ENCODE results near the gene LRP4. TPM values are rescaled to one million over a fixed set of nuclear protein-coding genes. Genes with fewer than 3 reads are reported as not detected.

LRP4 gene
- total RNA-seq, 1 experiment from 2014 or later = 11.6 TPM

- H3K79me1 ChIP-seq (ENCODE audit: insufficient read depth, low read depth, low read length, poor library complexity, severe bottlenecking) = peaks cover 19% of the 10 kb centered on the region
- H3K14ac ChIP-seq (ENCODE audit: insufficient read depth, low read length) = no peak overlapping the region
- H3K4ac ChIP-seq (ENCODE audit: low read depth, low read length) = no peak overlapping the region
- H2BK12ac ChIP-seq (ENCODE audit: insufficient read length, low read depth, low read length) = no peak overlapping the region
- no peaks in the 10 kb centered on the region for H3K23me2 ChIP-seq (ENCODE audit: insufficient read length, low read depth, low read length, poor library complexity, severe bottlenecking)
- no peak overlapping the region for H3K18ac ChIP-seq (ENCODE audit: insufficient read length, low read depth, low read length)
- H2BK15ac ChIP-seq (ENCODE audit: low read depth, low read length) = no peak overlapping the region
- WGBS (ENCODE audit: extremely low coverage, insufficient read length, low lambda C conversion rate) = no CpG with 5 or more reads among the region's 4 CpGs
- peaks cover 0 to 9% (median 5%) of the 10 kb centered on the region in 3 experiments; a peak in 4 of 7 replicates for H3K36me3 Mint-ChIP-seq (ENCODE audit: insufficient read depth in 1 of 3, low read depth in 3 of 3)
- H2BK20ac ChIP-seq (ENCODE audit: low read depth, low read length, poor library complexity, severe bottlenecking) = no peak overlapping the region
- no peak overlapping the region for H4K5ac ChIP-seq (ENCODE audit: insufficient read length, low read depth, low read length)
- H2AK5ac ChIP-seq (ENCODE audit: insufficient read length, low read length) = no peak overlapping the region
- no peaks in the 10 kb centered on the region for H3K27me3 Mint-ChIP-seq (ENCODE audit: low read depth)
- no peak overlapping the region for H3K4me2 ChIP-seq (ENCODE audit: insufficient read depth, insufficient read length, low read length)
- no peak overlapping the region for H2BK120ac ChIP-seq (ENCODE audit: low read depth, low read length, poor library complexity, severe bottlenecking)
- peaks cover 32 to 34% of the 10 kb centered on the region in 2 experiments for H3K4me1 Mint-ChIP-seq
- no peak overlapping the region for H4K91ac ChIP-seq (ENCODE audit: insufficient read length, low read depth, low read length)
- H2AFZ ChIP-seq (ENCODE audit: low read length) = no peak overlapping the region
- no peak overlapping the region for H2BK5ac ChIP-seq (ENCODE audit: insufficient read length, low read length)
- no peak overlapping the region for H3T11ph ChIP-seq (ENCODE audit: low read length)
- H3K27ac ChIP-seq (ENCODE audit: insufficient read length, low read depth, low read length) = no peak overlapping the region
- no peaks in the 10 kb centered on the region for H3K9me3 ChIP-seq (ENCODE audit: control insufficient read depth, low read depth, low read length)
- no peak overlapping the region for H3K23ac ChIP-seq (ENCODE audit: insufficient read length, low read depth, low read length)
- no peak overlapping the region for H3K56ac ChIP-seq (ENCODE audit: insufficient read length, low read depth, low read length)
- H3K4me3 Mint-ChIP-seq = no peak overlapping the region
- no peak overlapping the region for H3K9ac ChIP-seq (ENCODE audit: extremely low read depth, insufficient read length, low read length)
- H3K9me3 Mint-ChIP-seq = no peaks in the 10 kb centered on the region
- no peak for TF ChIP-seq CTCF (conservative IDR thresholded peaks at IDR 0.05)
- no peaks in the 10 kb centered on the region for H4K20me1 ChIP-seq (ENCODE audit: control insufficient read depth, insufficient read depth, insufficient read length)
- H3K4me1 ChIP-seq (ENCODE audit: insufficient read depth, low read length) = peaks cover 3% of the 10 kb centered on the region; the same call in 1 of the 2 replicates
- peaks cover 43% of the 10 kb centered on the region; the same call in 1 of the 2 replicates for H3K79me2 ChIP-seq (ENCODE audit: insufficient read depth, low read length)
- H4K8ac ChIP-seq (replicated peaks; ENCODE audit: insufficient read length, low read depth, low read length) = no peak overlapping the region
- no peaks in the 10 kb centered on the region for H3K27me3 ChIP-seq (ENCODE audit: insufficient read depth, low read length)
- H3K27ac Mint-ChIP-seq = peak overlapping the region in 2 of 3 experiments; percentile 64 to 82; a peak in 1 of 7 replicates
- no peak for DNase-seq
These were observed 83.5 kb downstream of the LRP4 start for GRCh38 chr11:46834821-46835220.
